Erythroblast (primary cell): ENCODE results near the gene CRELD1.

Experiments
- GATA1 ChIP-seq: IDR thresholded peaks from 2 replicates; pipeline ENCODE4 v1.6.1; 2011; ENCODE audit warnings: low read depth, mild to moderate bottlenecking, control low read depth, low read length, moderate library complexity
- POLR2A ChIP-seq: IDR thresholded peaks from 2 replicates; pipeline ENCODE4 v1.6.1; 2011; ENCODE audit warnings: mild to moderate bottlenecking, low read length

GRCh38 chr3:9994086-9994844 is 60.6 kb downstream of the CRELD1 start:
- no peak for TF ChIP-seq POLR2A
- no peak for TF ChIP-seq GATA1
